HG03520 (cell line): ENCODE data around the gene MYH3.

Source experiments
- ATAC-seq: cut with Tn5 transposase; IDR thresholded peaks from one replicate; pipeline ENCODE4 v1.9.1; 2021; ENCODE audit warnings: mild to moderate bottlenecking, moderate library complexity; ENCODE audit not compliant: unreplicated experiment

The MYH3 gene

DNA sequence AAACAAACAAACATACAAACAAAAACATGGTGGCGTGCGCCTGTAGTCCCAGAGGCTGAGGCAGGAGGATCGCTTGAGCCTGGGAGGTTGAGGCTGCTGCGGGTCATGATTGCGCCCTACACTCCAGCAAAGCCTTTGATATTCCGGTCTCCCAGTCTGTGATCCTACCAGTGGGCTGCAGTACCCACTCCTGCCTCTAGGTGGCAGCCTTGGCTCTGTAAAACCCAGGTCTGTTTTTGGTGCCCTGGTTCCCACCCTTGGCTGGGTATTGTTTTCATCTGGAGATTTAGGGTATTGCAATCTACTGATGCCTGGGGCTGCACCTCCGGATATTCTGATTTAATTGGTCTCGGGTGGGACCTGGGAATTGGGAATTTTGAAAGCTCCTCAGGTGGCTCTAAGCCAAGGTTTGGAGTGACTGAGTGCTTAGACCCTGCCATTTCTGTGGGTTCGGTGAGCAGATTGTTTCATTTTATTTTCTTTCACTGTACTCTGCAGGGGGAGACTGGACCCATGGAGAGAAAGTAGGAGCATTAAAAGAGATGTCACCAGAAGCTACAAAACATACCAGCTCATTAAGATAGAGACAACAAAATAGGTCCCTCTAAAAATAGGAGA is 40.5 kb downstream of the MYH3 start:
- ATAC-seq, result peak; percentile 57

DNA sequence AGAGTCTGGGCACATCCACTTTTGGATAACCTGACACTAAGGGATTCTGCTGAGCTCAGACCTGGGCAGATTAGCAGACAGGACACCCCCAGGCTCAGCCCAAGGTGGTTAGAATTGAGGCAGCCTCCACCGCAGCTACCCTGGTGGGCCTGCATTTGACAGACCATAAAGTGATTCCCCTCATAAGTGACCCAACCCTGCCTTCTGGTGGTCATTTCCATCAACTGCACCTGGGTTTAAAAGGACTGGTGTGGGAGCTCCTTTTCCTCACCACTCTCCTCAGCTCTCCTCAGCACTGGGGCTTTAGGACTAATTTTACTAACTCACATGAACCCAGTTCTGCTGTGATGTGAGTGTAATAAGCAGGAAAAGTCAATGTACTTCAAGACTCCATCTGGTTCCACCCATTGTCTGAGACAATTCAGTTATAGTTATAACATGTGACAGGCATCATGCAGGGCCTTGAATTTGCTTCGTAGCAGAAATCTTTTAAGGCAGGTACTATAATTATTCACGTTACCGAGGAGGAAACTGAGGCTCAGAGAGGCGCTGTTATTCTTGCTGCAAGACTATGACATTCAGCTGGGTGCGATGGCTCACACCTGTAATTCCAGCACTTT is 42.5 kb downstream of the MYH3 start:
- no peak for ATAC-seq

DNA sequence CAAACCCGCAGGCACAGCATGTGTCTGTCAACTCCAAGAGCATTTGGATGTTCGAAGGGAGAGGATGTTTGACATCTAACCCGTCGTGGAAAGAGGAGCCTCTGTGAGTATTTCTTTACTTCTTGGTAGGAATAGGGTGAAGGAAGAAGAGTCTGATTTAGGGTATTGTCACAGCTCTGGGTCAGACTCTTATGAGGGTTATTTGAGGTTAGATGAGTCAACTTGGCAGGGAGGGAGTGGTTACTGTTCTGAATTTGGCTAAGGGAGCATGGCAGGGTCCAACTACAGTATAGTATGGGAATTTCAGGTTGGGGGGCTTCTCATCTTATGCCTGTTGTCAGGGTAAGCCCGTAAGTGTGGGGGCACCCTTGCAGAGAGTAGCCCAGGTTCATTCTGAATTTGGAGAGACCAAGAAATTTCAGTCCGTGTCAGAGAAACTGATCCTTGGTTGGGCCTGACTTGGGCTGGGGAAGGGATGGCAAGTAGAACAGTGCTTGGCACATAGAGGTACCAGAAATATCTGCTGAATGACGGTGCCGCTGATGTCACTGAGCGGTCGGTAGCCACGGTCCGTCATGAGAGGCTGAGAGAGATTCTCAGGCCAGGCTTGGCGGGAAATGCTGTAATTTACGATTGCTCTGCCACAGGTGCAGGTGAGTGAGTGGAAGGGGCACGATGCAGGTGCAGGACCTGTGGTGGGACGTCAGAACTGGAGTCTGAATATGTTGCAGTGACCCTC is 43.2 kb downstream of the MYH3 start:
- ATAC-seq, result no peak

DNA sequence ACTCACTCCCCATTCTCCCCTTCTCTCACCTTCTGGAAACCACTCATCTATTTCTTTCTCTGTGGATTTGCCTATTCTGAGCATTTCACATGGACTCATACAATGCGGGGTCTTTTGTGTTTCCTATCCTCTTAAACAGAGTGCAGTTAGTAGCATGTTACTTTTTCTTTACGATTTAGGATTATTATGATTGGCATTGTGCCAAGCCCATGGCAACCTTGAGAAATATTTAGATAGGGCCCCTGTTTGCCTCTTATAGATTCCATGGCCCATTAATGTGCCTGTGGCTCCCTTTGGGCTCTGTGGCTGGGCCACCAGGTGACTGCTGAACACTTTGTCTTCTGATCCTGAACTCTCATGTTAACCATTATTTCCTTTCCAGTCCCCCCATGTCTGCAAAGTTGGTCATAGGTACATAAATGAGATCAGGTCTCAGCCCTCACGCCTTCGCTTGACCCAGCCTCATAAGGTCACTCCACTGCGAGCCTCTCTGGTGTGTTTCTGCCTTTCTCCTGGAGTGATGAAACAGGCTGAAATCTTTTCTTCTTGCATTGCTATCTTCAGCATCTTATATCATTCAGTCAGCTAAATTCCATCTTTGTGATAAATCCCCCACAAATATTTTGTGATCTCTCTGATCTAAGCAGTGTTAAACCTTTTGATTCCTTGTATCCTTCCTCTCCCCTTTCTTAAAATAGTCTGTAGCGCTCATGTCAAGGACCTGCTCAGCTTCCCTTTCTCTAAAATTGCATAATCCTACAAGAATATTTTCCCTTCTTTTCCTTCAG is 44.0 kb downstream of the MYH3 start:
- ATAC-seq, result no peak

DNA sequence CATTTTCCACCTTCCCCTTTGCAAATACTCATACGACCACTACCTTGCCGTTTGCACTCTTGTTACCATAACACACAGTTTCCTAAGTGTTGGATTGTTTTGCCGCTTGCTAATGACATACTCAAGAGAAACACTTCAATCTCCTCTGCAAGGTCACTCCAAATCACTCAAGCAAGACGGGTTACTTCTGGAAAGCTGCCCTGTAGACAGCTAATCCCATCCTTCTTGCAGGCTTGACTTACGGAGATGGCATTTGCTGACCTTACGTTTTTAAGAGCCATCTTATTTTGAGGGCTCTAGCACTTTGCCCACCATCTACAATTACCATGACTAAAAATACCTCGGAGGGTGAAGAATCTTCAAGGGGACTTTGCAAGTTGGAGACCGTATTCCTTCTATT is 46.2 kb downstream of the MYH3 start:
- no peak for ATAC-seq

DNA sequence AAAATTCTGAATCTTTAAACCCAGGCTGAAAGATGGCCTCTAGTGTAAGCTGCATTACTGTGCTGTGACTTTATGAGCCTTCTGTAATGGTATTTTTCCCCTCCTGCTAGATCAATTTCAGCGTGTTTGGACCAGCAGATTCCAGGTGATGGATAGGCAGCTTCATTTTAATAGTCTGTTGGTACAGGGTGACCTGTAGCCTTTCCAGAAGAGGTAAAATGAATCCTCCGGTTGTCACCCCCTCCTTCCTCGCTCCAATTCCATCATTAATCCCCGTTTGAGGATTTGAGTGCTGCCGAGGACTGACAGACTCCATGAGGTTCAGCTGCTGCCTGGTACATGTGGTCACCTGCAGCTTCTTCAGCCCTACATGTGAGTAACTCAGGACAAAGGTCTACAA is 48.9 kb downstream of the MYH3 start:
- no peak for ATAC-seq

DNA sequence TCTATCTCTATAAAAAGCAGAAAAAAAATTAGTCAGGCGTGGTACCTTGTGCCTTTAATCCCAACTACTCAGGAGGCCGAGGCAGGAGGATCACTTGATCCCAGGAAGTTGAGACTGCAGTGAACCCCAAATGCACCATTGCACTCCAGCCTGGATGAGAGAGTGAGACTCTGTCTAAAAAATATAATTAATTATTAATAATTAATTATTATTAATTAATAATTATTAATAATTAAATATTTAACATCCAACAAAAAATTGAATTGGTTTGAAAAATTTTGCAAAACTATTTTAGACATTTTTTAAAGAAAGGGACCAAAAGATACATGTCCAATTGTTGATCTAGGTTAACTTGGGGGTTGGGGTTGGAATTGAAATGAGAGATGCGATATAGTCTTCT is 51.0 kb downstream of the MYH3 start:
- no peak for ATAC-seq

DNA sequence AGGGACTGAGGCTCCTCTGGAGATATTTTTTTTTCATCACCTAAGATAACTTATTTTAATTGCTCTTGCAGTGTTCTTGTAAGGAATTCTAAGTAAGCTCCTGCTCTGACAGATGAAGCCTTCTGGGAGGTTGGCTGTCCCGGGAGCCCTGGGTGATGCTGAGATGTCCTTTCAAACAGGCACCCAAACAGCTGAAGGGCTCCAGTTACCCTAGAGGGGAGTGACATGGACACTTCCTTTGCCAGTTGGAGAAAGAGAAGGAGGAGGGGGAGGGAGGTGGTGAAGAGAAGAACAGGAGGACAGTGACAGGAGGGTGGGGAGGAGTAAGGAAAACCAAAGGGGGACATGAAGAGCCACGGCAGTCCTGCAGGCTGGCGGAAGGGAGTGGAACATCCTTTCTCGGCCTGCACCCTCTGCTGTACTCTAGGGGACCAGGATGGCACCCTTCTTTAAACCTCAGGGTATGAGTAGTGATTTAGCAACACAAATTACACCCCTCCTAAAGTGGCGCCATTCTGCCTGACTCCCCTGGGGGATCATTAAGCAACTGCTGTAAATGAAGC is 51.8 kb downstream of the MYH3 start:
- ATAC-seq, result no peak

DNA sequence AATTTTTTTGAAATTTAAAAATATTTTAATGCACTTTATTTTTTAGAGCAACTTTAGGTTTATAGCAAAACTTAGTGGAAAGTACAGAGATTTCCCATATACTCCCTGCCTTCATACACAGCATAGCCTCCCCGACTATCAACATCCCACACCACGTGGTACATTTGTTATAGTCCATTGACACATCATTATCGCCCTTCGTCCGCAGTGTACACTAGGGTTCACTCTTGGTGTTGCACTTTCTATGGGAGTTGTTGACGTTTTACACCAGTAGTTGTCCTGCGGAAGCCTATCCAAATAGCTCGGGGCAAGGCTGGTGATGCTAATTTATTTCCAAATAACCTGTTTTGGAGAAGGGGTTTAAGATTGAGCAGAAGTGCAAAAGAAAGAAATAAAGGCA is 52.6 kb downstream of the MYH3 start:
- no peak for ATAC-seq

DNA sequence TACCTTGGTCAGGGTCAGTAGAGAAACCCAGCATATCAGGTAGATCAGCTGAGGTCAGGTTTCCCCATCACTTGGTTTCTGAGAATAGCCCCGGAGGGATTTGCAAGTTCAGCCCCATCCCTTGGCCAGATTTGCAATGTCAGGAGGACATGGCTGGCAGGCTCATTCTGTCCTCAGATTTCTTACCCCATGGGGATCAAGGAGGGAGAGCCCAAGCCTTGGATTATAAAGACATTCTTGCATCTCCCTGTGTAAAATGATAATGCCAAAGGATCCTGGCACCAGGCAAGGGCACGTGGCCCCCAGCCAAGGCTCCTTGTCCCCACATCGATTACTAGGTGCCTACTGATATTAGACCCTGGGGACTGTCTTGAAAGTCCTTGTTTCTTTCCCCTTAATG is 53.2 kb downstream of the MYH3 start:
- ATAC-seq, result no peak

DNA sequence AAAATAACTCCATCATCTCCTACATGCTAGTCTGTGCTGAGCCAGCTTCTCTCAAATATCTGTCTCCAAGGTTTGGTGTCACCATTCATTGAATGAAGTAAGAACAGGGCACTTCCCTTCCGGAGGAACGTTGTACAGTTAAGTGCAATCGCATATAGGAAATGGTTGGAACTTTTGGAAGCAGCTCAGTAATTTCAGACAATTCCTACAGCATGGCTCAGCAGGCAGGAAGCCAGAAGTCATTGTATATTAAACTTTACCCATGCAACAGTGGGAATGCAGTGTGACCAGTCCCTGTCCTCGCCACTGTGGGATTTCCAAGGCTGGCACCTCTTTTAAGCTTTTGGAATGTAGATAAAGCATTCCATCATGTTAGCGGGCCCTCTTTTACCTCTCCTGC is 56.5 kb downstream of the MYH3 start:
- no peak for ATAC-seq

DNA sequence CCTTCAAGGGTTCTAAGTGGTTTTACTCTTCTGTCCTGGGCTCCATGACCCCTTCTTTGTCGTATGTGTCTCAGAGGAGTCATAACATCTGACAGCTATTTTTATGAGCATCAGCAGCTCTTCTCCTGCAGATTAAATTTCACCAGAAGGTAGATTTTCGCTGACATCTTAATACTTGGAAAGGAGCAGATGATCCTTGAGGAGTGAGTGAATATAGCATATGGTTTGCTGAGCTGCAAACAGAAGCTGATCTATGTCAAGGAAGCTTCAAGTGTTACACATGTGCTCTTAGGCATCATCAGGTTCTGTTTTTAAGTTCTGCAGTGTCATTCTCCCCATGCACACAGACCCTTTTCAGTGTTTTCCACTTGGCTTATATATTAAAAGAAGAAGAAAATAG is 58.5 kb downstream of the MYH3 start:
- no peak for ATAC-seq

DNA sequence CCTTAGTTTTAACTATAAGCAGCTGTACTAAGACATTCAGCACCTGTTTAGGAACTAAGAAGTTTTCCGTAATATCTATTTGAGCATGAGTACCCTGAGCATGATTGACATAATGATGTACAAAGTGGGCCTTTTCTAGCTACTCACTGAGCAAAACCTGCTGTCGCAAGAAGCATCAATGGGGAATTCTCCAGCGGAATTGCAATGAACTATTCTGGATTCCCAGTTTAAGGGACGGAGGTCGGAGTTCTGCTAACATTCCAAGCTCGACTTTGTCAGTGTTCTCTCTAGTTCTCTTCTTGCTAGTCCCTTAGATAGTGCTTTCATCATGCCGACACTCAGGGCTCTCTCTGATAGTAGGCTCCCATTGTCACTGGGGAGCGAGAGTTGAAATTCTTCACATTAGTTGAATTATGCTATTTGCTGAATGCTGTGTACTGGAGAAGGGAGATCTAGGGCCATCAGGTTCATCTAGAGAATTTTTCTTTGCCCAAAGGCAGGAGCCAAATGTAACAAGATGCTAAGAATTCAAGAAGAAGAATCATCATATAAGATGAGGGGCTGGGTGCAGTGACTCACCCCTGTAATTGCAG is 67.5 kb downstream of the MYH3 start:
- no peak for ATAC-seq

DNA sequence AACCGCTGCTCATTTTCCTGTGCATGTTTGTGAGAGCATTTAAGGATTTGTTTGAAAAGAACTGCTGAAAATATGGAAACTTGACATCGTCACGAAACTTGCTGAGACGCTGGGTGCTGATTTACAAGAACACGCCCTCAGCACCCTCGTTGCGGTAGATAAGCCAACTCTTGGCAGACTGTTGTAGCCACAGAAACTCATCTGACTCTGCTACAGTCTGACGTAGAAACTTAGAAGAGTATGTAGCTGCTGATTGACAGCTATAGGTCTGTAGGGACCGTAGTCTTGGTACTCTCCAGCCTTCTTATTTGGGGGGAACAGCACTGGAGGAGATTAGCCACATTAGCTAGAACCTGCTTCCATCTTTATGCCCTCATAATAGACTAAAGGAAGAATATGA is 71.6 kb downstream of the MYH3 start:
- no peak for ATAC-seq

DNA sequence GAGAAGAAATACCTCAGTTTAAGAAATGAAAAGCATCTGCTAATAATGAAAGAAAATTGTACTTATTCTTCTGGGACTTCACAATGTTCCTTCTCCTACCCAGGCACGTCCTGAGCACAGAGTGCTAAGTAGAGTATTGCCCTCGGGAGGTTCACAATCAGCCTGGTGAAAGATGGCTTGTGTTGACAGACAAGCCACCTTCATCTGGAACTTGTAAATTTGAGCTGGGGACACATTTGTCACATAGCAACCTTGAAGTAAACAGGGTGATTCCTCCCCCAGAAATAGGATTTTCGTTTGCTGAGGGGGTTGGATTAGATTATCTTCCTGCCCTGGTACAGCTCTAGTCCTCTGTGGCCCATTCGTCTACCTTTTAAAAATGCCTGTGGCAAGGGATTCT is 73.3 kb downstream of the MYH3 start:
- no peak for ATAC-seq

DNA sequence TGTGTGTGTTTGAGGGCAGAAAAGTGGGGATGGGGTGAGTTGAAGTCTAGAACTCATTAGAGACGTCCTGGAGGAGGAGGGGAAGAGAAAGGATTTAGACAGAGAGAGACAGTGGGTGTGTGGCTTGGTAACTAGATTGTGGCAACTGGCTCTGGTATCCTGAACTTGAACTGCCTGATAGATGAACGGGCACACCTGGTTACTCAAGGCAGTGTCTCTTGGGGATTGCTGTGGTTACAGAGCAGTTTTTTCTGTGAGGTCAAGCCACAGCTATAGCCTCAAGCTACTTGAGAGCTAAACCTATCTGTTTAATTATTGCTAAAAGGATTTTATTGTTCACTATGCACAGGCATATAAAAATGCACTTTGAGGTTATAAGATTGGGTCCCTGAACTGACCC is 77.8 kb downstream of the MYH3 start:
- no peak for ATAC-seq
